Measurements from ENCODE around the gene CFAP20DC.

The CFAP20DC gene

GRCh38 chr3:58999134-58999773 lies 50.6 kb downstream of the CFAP20DC start:
- TF ChIP-seq CTCF (IDR thresholded peaks at IDR 0.05) (no peak), ZFX (IDR thresholded peaks at IDR 0.05; ENCODE audit: borderline replicate concordance) (no peak)
- H3K27ac ChIP-seq = no peak overlapping the region

- TF ChIP-seq CTCF (IDR thresholded peaks at IDR 0.05) = no peak
- no peak for TF ChIP-seq ZFX (IDR thresholded peaks at IDR 0.05; ENCODE audit: borderline replicate concordance)
- no peak overlapping the region for H3K27ac ChIP-seq
Observed at GRCh38 chr3:58998476-58999117, 51.2 kb downstream of the CFAP20DC start.

GRCh38 chr3:58996730-58997129 lies 53.1 kb downstream of the CFAP20DC start:
- no peak overlapping the region for H3K27ac ChIP-seq
- no peak for TF ChIP-seq CTCF (IDR thresholded peaks at IDR 0.05)
- TF ChIP-seq ZFX (IDR thresholded peaks at IDR 0.05; ENCODE audit: borderline replicate concordance) = no peak

GRCh38 chr3:58994746-58995330 lies 55.0 kb downstream of the CFAP20DC start:
- TF ChIP-seq CTCF (IDR thresholded peaks at IDR 0.05) = peak; percentile 83
- no peak for TF ChIP-seq ZFX (IDR thresholded peaks at IDR 0.05; ENCODE audit: borderline replicate concordance)
- no peak overlapping the region for H3K27ac ChIP-seq

- H3K27ac ChIP-seq = no peak overlapping the region
- TF ChIP-seq CTCF (IDR thresholded peaks at IDR 0.05) = no peak
- no peak for TF ChIP-seq ZFX (IDR thresholded peaks at IDR 0.05; ENCODE audit: borderline replicate concordance)
Observed at GRCh38 chr3:58993547-58993946, 56.3 kb downstream of the CFAP20DC start.

- TF ChIP-seq ZFX (IDR thresholded peaks at IDR 0.05; ENCODE audit: borderline replicate concordance) = no peak
- TF ChIP-seq CTCF (IDR thresholded peaks at IDR 0.05) = no peak
- no peak overlapping the region for H3K27ac ChIP-seq
Observed at GRCh38 chr3:58991623-58992022, 58.2 kb downstream of the CFAP20DC start.

GRCh38 chr3:58991026-58991425 lies 58.8 kb downstream of the CFAP20DC start:
- TF ChIP-seq ZFX (IDR thresholded peaks at IDR 0.05; ENCODE audit: borderline replicate concordance) (no peak), CTCF (IDR thresholded peaks at IDR 0.05) (no peak)
- H3K27ac ChIP-seq = no peak overlapping the region
